OCI-LY1 (cell line): ENCODE results near the gene DSE.

ENCODE experiments used
- H2AFZ ChIP-seq: fragments of 200-600 bp; sonication (generic), shearing (Covaris generic); 2 replicates; pipeline ENCODE4 v1.6.0; 2014; ENCODE audit warnings: antibody characterized with exemption, mild to moderate bottlenecking, low read length
- H3F3A ChIP-seq: fragments of 200-600 bp; sonication (generic), shearing (Covaris generic); 2 replicates; pipeline ENCODE4 v1.6.0; 2014; ENCODE audit warnings: mild to moderate bottlenecking, antibody characterized with exemption, low read length, moderate library complexity; ENCODE audit not compliant: insufficient read depth
- H3K27ac ChIP-seq: fragments of 200-600 bp; sonication (generic); 2 replicates; pipeline ENCODE4 v1.5.1; 2014; ENCODE audit warnings: low read length, mixed run types, mild to moderate bottlenecking, low read depth; ENCODE audit not compliant: poor library complexity, severe bottlenecking
- H3K27me3 ChIP-seq: fragments of 200-600 bp; sonication (generic); 2 replicates; pipeline ENCODE4 v1.6.0; 2014; ENCODE audit warnings: antibody characterized with exemption, mild to moderate bottlenecking, low read length, moderate library complexity; ENCODE audit not compliant: insufficient read depth
- H3K36me3 ChIP-seq: fragments of 200-600 bp; sonication (generic); 2 replicates; pipeline ENCODE4 v1.6.1; 2014; ENCODE audit warnings: mild to moderate bottlenecking, antibody characterized with exemption, low read length, moderate library complexity, mixed read lengths; ENCODE audit not compliant: insufficient read depth
- H3K4me1 ChIP-seq: fragments of 200-600 bp; sonication (generic); 2 replicates; pipeline ENCODE4 v1.5.1; 2014; ENCODE audit warnings: mild to moderate bottlenecking, low read length, moderate library complexity; ENCODE audit not compliant: insufficient read depth, severe bottlenecking
- H3K4me2 ChIP-seq: fragments of 200-600 bp; sonication (generic), shearing (Covaris generic); 2 replicates; pipeline ENCODE4 v1.6.1; 2014; ENCODE audit warnings: low read length
- H3K4me3 ChIP-seq: fragments of 200-600 bp; sonication (generic); 2 replicates; pipeline ENCODE4 v1.5.1; 2014; ENCODE audit warnings: low read length, low read depth, mild to moderate bottlenecking, mixed read lengths; ENCODE audit not compliant: poor library complexity, severe bottlenecking
- H3K79me2 ChIP-seq: fragments of 200-600 bp; shearing (Covaris generic); 2 replicates; pipeline ENCODE4 v1.6.1; 2016; ENCODE audit warnings: mixed run types, low read length, mixed read lengths; ENCODE audit not compliant: insufficient read depth
- H3K9ac ChIP-seq: fragments of 200-600 bp; sonication (generic), shearing (Covaris generic); 2 replicates; pipeline ENCODE4 v1.6.1; 2014; ENCODE audit warnings: mild to moderate bottlenecking, low read length, mixed read lengths
- H3K9me2 ChIP-seq: fragments of 200-600 bp; sonication (generic), shearing (Covaris generic); 2 replicates; pipeline ENCODE4 v1.6.1; 2014; ENCODE audit warnings: low read depth, mild to moderate bottlenecking, low read length, mixed read lengths
- H3K9me3 ChIP-seq: fragments of 200-600 bp; shearing (Covaris generic); 2 replicates; pipeline ENCODE4 v1.6.1; 2014; ENCODE audit warnings: low read length, mixed read lengths
- H4K20me1 ChIP-seq: fragments of 200-600 bp; sonication (generic), shearing (Covaris generic); 2 replicates; pipeline ENCODE4 v1.6.0; 2016; ENCODE audit warnings: mild to moderate bottlenecking, low read length; ENCODE audit not compliant: insufficient read depth
- EZH2 ChIP-seq: fragments of 200-600 bp; sonication (generic), shearing (Covaris generic); IDR thresholded peaks from 2 replicates; pipeline ENCODE4 v1.8.0; 2017; ENCODE audit warnings: borderline replicate concordance, mixed run types, mild to moderate bottlenecking, antibody characterized with exemption, low read length, moderate library complexity, mixed read lengths
- TF ChIP-seq, protein P1 (sequence below): fragments of 200-600 bp; sonication (generic), shearing (Covaris generic); IDR thresholded peaks from 2 replicates; pipeline ENCODE4 v1.5.1; 2017; ENCODE audit warnings: mild to moderate bottlenecking, antibody characterized with exemption, low read length, moderate library complexity, mixed read lengths

DSE gene

DNA sequence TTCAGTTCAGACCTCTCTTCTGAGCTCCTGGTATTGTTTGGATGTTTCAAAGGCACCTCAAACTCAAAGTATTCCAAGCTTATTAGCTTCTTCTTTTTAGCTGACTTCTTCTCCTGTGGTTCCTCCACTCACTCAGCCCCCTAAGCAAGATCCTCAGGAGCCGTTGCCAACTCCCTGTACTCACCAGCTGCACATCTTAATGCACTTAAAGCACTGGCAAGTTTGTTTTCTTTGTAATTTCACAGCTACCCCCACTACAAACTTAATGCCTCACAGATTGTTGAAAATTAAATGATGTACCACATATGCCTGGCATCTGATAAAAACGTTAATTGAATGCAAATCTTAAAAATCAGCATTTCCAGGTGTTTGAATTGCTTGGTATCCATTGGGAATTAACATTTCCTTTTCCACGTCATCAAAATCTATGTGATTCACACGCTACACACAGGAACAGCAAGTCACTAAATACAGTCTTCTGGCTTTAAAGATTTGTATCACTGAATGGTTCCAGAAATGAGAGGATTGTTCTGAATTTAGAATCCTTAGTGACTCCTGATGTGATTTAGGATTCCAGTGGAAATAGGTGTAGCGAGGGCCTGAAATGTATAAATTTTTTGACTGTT is 114.9 kb downstream of the DSE start:
- Histone ChIP-seq H3K9me2 (no peaks in the 10 kb centered on the region), H3K36me3 (no peaks in the 10 kb centered on the region), H4K20me1 (no peaks in the 10 kb centered on the region), H3K27me3 (no peaks in the 10 kb centered on the region), H3K79me2 (no peaks in the 10 kb centered on the region), H3K4me2 (no peak overlapping the region), H3K9me3 (no peaks in the 10 kb centered on the region), H3K4me3 (no peak overlapping the region), H3K9ac (no peak overlapping the region), H3K27ac (no peak overlapping the region), H3F3A (no peaks in the 10 kb centered on the region), H3K4me1 (no peaks in the 10 kb centered on the region), H2AFZ (no peak overlapping the region)
- TF ChIP-seq EZH2: no peak
- TF ChIP-seq, protein P1, sequence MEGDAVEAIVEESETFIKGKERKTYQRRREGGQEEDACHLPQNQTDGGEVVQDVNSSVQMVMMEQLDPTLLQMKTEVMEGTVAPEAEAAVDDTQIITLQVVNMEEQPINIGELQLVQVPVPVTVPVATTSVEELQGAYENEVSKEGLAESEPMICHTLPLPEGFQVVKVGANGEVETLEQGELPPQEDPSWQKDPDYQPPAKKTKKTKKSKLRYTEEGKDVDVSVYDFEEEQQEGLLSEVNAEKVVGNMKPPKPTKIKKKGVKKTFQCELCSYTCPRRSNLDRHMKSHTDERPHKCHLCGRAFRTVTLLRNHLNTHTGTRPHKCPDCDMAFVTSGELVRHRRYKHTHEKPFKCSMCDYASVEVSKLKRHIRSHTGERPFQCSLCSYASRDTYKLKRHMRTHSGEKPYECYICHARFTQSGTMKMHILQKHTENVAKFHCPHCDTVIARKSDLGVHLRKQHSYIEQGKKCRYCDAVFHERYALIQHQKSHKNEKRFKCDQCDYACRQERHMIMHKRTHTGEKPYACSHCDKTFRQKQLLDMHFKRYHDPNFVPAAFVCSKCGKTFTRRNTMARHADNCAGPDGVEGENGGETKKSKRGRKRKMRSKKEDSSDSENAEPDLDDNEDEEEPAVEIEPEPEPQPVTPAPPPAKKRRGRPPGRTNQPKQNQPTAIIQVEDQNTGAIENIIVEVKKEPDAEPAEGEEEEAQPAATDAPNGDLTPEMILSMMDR: no peak

- Histone ChIP-seq H3K4me3 (no peak overlapping the region), H3K36me3 (no peaks in the 10 kb centered on the region), H3K79me2 (no peaks in the 10 kb centered on the region), H3K9me3 (no peaks in the 10 kb centered on the region), H3K4me1 (no peaks in the 10 kb centered on the region), H3F3A (no peaks in the 10 kb centered on the region), H3K9ac (no peak overlapping the region), H2AFZ (no peak overlapping the region), H3K27me3 (no peaks in the 10 kb centered on the region), H3K9me2 (no peaks in the 10 kb centered on the region), H3K4me2 (no peak overlapping the region), H3K27ac (no peak overlapping the region), H4K20me1 (no peaks in the 10 kb centered on the region)
- TF ChIP-seq, protein P1: no peak
- TF ChIP-seq EZH2: no peak
Measured at GRCh38 chr6:116491610-116492330, 121.0 kb downstream of the DSE start.

DNA sequence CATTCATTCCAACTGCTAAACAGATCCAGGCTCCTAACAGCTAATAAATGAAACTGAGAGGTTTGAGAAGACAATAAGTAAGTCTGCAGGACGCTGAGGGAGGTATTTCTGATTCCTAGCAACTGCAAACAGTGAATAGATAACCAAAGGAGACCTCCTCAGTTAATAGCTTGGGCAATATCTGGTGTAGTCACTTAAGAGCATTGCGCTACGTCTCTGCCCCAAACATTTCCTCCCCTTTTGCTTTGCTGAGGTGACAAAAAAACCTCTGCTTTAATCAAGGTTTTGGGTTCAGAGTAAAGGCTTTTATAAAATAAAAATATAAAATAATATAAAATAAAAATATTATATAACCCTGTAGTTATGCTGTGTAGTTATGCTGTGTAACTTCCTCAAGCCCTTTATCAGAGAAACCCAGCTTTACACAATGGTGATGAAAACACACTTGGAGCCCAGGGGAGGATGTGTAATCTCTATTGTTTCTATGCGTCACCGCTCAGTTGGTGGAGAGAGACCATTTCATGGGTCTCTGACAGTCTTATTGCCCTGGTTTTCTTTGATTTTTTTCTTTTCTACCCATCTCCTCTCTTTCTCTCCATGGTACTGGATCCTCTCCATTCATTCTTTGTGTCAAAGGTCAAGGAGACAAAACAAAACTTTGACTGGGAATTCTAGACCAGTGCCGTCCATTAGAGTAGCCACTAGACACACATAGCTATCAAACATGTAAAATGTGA is 121.8 kb downstream of the DSE start:
- Histone ChIP-seq H3F3A (no peaks in the 10 kb centered on the region), H3K36me3 (no peaks in the 10 kb centered on the region), H3K9ac (no peak overlapping the region), H2AFZ (no peak overlapping the region), H3K4me3 (no peak overlapping the region), H3K27ac (no peak overlapping the region), H3K9me3 (no peaks in the 10 kb centered on the region), H4K20me1 (no peaks in the 10 kb centered on the region), H3K27me3 (no peaks in the 10 kb centered on the region), H3K79me2 (no peaks in the 10 kb centered on the region), H3K4me2 (no peak overlapping the region), H3K9me2 (no peaks in the 10 kb centered on the region), H3K4me1 (no peaks in the 10 kb centered on the region)
- TF ChIP-seq, protein P1: no peak
- no peak for TF ChIP-seq EZH2
